Fibroblast of mammary gland (primary cell): ENCODE results near the gene MILR1.

Experiments used
- DNase-seq: peaks from one replicate; pipeline ENCODE4 v3.0.0-alpha.2; 2010; ENCODE audit warnings: low read depth
- H3K4me3 ChIP-seq: 2 replicates; pipeline ENCODE4 v1.5.1; 2011; ENCODE audit warnings: low read depth, mild to moderate bottlenecking, low read length, moderate library complexity; ENCODE audit not compliant: control insufficient read depth
- TF ChIP-seq, protein P1 (sequence below): conservative IDR thresholded peaks from 2 replicates; pipeline ENCODE4 v1.5.1; 2011; ENCODE audit warnings: low read depth, low read length, inconsistent platforms; ENCODE audit not compliant: control insufficient read depth, insufficient read depth

MILR1 gene

DNA sequence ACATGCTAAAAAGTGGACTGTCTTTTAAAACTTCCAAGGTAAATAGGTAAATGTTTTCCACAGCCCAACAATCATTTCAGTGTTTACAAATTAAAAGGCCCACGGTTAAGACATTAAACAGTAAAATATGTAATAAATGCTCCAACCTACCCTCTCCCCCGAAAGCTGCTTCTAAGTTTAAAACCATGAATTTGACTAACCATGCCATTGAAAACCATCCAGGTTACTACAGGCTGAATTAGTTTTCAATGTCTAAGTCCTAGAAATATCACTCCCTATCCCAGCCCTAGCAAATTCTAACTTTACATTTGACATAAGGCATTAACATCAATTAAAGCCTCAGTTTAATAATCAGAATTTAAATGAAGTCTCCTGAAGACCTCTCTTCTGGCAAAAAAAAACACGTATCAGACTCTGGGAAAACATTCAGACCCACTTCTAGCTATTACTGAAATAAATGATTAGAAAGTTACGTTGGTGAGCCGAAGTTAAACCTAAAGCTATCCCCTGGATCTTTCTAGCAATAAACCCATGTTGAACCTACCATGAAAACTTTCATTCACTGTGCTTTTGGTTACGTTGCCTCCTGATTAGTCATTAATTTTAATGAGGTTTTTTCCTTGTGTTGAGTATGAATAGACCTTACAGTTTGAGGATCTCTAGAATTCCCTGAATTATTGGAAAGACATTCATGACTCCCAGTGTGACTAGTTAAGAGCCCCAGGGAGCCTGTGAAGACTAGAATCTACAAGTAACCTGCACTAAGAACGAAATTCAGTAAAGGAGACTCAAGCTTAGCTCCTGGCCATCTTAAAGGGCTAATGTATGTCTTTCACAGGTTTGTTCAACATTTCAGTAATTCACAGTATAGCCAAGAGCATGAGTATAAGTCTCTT lies 49.6 kb downstream of the MILR1 start:
- DNase-seq: peak; percentile 27
- TF ChIP-seq, protein P1, sequence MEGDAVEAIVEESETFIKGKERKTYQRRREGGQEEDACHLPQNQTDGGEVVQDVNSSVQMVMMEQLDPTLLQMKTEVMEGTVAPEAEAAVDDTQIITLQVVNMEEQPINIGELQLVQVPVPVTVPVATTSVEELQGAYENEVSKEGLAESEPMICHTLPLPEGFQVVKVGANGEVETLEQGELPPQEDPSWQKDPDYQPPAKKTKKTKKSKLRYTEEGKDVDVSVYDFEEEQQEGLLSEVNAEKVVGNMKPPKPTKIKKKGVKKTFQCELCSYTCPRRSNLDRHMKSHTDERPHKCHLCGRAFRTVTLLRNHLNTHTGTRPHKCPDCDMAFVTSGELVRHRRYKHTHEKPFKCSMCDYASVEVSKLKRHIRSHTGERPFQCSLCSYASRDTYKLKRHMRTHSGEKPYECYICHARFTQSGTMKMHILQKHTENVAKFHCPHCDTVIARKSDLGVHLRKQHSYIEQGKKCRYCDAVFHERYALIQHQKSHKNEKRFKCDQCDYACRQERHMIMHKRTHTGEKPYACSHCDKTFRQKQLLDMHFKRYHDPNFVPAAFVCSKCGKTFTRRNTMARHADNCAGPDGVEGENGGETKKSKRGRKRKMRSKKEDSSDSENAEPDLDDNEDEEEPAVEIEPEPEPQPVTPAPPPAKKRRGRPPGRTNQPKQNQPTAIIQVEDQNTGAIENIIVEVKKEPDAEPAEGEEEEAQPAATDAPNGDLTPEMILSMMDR: no peak
- no peak overlapping the region for H3K4me3 ChIP-seq

DNA sequence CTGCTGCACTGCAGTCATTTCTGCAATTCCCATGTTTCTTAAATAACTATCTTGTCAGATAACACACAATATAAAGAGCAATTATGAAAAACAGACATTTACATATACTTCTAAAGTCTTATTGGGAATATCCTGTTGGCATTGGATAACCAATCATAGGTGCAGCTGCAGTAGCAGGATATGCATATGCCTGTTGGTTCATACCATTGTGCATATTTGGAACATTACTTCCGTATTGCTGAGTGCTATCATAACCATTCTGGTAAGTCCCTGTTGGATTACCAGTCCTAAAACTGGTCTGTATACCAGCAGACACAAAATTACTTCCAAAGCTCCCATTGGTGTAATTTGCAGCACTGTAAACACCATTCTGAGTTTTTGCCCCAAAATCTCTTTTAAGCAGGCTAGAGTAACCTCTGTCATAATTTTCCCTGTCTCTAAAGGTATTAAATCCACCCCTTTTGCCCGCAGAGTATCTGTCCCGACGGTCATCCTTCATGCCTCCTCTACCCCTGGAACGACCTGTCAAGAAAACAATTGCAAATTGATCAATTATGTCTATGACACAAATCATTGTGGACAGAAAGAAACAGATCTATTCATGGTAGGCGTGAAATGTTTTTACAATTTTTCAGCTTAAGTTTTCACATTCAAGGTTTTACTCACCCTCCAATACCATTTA lies 51.0 kb downstream of the MILR1 start:
- DNase-seq: peak; percentile 39
- TF ChIP-seq, protein P1: no peak
- no peak overlapping the region for H3K4me3 ChIP-seq

DNA sequence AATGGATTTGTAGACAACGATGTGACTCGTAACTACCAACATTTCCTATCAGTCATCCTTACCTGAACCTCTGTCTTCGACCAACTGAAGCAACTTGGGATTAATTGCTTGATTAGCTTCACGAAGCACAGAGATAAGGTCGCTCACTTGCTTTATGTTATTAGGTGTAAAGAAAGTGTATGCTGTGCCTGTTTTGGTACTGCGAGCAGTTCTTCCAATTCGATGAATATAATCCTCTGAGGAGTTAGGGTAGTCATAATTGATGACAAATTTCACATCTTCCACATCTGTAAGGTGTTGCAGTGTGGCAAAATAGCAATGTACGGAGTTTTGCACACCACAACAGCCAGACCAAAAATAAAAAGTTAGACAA lies 51.6 kb downstream of the MILR1 start:
- DNase-seq: no peak
- no peak overlapping the region for H3K4me3 ChIP-seq

DNA sequence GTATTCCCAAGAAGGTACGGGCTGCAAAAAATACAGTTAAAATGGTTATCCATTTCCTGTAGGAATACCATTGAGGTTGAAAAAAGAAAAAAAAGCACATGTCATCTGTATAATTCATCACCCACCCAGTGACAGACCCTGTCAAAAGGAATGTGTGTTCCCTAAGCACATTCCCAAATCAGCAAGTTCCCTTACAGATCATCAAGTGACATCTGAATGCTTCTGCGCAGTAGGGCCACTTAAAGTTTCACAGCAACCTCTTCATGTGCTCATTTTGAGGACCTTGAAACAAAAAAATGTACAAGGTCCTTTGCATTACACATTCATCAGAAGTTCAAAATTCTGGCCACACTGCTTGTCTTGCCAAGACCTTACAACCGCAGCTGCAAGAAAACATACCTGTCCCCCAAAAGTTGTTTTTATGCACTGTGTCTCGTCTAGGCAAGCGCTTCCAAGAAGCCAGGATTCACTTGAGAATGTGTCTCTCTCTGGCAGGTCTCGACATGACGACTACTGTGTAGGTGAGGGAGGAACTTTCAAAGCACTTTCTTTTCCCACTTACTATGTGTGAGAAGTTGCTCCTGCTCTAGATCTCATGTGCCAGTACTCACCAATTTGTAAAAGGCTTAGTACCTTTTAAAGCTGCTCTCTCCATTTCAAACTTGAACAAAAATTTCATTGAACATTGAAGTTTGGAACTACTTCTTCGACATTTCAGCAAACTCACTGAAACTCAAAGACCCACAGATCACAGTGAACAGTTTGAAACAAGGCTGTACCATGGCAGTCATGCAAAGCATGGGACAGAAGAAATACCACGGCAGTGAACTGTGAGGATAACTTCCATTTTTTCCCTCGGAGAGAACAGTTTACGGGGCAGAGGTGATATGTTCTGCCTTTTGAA lies 52.2 kb downstream of the MILR1 start:
- DNase-seq: no peak
- TF ChIP-seq, protein P1: no peak
- H3K4me3 ChIP-seq: no peak overlapping the region

More for the DNA sequence above, 51.6 kb downstream of the MILR1 start:
- TF ChIP-seq, protein P1: no peak

DNA sequence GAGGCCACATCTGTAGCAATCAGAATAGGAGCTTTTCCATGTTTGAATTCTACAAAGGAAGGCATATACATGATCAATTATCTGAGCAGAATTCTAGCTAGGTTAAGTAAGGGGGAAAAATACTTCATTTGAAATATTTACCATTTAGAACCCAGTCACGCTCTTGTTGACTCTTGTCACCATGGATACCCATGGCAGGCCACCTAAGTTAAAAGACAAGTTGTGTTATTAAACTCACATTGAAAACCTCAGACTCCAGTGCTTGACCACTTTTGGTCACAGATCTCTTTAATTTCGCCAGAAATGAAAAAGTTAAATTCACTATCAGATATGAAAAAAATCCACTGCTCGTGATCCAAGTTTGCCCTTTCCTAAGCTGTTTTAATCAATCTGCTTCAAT lies 53.1 kb downstream of the MILR1 start:
- DNase-seq: no peak
- TF ChIP-seq, protein P1: no peak
- H3K4me3 ChIP-seq: no peak overlapping the region

DNA sequence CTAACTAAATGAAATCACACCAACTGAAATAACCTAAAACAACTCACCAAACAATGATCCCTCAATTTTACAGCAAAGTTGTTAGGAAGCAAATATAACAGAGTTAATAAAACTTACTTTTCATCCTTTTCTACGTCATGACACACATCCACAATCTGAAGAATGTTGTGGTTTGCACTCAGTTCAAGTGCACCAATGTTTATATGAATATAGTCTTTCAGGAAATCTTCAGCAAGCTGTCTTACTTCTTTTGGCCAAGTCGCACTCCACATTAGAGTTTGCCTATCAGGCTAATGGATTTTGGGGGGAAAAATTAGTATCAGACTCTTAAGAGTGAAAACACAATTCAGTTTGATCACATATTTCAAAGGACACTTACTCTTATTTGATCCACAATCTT lies 53.9 kb downstream of the MILR1 start:
- TF ChIP-seq, protein P1: no peak
- no peak for DNase-seq
- H3K4me3 ChIP-seq: no peak overlapping the region
